SU-DHL-6 (cell line): ENCODE data around the gene ATP9B.

Experiments used
- CTCF ChIP-seq: fragments of 200-600 bp; sonication (generic); IDR thresholded peaks from one replicate; pipeline ENCODE4 v1.5.1; 2017; ENCODE audit warnings: antibody characterized with exemption, mild to moderate bottlenecking, low read length, moderate library complexity; ENCODE audit not compliant: insufficient read depth, poor library complexity, severe bottlenecking
- EZH2phosphoT487 ChIP-seq: fragments of 200-600 bp; sonication (generic), shearing (Covaris generic); conservative IDR thresholded peaks from 2 replicates; pipeline ENCODE4 v1.6.1; 2018; ENCODE audit warnings: mild to moderate bottlenecking, antibody characterized with exemption, low read length, moderate library complexity, mixed read lengths

GRCh38 chr18:79246309-79247108, 177.3 kb downstream of the ATP9B start:
- no peak for TF ChIP-seq EZH2phosphoT487
- TF ChIP-seq CTCF = peak; percentile 70
